Embryonic facial prominence (tissue), 1 donor: ENCODE data around the gene MYO1E.
"Not testable (repeated sequence)": the region's sequence is repeated elsewhere in the genome, so short reads cannot be mapped to it uniquely, and the experiment has no call there.

Experiments
- DNase-seq: peaks from one replicate; pipeline ENCODE4 v3.0.0-alpha.2; 2016; ENCODE audit errors: extremely low spot score

Gene MYO1E

DNA sequence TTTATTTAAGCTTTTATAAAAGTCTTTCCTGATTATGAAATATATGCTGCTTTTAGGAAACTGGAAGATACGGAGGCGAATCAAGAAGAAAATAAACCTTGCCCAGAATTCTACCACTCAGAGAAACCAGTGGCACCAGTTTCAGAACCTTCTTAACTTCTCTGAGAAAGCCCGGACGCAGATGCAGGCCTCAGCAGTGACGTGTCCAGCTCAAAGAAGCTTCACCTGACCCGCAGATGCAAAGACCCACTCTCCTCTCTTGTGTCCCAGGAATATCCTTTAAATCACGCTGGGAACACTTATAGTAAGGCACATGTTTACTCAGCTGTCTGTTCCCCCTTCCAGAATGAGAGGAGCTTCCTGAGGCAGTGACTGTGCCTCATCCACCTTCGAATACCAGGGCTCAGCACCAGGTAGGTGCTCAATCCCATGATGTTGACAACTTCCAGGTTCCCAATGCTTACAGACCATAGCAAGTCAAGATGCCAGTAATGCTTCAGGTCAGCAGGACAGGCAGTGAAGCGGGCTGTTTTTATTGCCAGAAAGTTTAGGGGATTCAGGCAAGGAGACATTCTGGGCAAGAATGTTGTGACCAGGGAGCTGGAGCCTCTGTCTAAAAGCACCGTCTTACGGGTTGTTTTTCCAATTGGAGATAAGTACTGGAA is 205.9 kb downstream of the MYO1E start:
- DNase-seq, result no peak

GRCh38 chr15:59166166-59166565 is 206.5 kb downstream of the MYO1E start:
- DNase-seq, result no peak

- DNase-seq, result no peak
These were observed 206.9 kb downstream of the MYO1E start for GRCh38 chr15:59165726-59166125.

DNA sequence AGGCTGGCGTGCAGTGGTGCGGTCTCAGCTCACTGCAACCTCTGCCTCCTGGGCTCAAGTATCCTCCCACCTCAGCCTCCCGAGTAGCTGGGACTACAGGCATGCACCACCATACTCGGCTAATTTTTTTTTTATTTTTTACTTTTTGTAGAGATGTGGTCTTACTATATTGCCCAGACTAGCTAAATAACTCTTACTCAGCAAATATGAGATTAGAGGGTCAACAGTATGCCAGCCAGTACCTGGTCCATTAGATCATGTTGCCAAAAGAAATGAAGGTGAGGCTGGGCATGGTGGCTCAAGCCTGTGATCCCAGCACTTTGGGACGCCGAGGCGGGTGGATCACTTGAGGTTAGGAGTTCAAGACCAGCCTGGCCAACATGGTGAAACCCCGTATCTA is 210.6 kb downstream of the MYO1E start:
- DNase-seq, result not testable (repeated sequence)

DNA sequence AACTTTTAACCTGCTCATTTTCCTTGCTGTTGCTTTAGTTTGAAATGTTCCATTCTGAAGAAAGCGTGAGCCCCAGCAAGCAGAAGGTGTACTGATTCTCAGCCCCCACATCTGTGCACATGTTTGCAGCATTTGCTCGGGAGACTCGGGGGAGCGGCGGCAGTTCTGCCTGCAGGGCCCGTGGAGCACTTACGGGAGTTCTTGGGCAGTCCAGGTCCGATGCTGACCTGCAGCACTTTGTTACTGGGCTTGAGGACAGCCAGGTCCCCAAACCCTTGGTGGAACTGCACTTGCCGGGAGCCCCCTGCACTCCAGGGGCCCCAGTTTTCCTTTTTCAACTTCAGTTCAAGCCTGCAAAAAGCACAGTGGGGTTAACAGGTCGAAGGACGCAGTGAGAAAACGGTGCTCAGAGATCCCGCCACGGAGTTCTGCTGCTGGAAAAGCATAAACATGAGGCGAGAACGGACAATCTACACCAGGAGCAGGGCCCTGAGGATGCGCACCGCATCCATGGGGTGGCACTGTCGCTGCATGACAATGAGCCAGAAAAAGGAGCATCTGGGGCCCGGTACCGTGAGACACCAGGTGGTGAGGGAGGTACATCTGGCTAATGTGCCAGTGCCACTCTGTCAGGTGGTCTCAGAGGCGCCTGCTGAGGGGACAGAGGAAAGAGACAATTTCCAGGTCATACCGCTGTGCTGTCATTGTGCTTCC is 211.6 kb downstream of the MYO1E start:
- DNase-seq, result no peak

GRCh38 chr15:59159210-59159609 is 213.5 kb downstream of the MYO1E start:
- DNase-seq, result no peak

DNA sequence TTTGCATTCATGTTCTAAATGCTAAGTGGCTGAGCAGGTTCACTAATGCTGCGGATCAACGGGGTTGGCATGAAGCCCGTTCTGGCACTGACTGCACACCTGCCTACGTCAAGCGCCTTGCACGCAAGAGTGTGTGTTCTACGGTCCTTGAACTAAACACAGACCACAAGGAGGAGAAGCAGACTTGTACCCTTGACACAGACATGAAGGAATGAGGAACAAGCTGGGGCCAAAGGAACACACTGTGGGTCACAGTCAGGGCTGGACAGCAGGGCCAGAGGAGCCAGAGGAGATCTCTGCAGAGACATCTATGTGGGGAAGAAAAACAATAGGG is 214.0 kb downstream of the MYO1E start:
- no peak for DNase-seq

DNA sequence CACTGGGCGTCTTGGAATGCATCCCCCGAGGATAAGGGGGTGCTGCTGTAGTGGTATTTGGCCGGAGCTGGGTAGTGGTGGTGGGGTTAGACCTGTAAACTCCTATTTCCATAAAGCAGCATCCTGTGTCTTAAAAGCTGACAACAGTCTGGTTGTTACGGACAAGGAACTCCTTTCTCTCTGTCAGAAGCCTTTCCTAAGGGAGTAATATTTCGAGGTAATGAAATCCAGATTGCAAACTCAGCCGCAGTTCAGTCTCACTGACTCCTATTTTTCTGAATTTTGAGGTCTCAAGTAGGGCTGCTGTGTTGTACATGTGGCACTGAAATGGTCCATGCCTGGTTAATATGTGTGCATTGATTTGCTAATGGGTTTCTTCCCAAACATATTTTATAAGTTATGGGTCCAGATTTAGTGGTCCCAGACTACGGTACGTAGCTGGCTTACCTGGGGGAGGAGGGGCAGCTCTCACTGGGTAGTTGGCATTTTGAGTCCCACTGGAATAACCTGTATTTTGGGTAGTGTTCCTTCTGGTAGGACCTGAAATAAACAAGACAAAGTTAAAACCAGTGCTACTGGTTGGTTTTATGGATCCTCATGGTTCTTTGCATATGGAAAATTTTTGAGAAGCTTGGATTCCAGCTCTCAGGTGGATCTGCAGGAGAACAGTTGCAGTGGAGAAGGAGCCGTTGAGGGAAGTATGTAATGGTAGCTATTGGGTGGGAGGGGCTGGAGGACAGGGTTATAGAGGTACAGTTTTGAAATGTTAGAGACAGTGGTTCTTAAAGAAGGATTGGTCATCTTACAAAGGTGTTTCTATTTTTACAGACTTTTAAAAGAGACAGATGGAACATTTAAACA is 214.6 kb downstream of the MYO1E start:
- DNase-seq, result no peak

GRCh38 chr15:59157396-59157795 is 215.3 kb downstream of the MYO1E start:
- no peak for DNase-seq

DNA sequence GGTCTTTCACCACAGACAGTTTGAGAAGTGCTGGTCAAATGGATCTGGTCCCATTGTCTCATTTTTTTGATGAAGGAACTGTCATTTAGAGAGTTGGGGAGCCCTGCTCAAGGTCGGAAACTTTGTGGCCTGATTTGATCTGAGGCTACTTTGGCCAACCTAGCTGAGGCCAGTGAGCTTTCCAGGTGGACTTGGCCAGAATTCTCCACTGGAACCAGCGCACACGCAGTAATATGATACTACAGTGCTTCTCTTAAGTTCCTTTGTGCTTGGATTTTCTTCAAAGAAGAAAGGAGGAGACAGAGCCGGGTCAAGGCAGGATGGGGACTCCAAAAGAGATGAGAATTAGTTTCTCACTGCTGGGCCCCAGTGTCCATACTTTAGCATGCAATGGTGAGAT is 217.2 kb downstream of the MYO1E start:
- no peak for DNase-seq

DNA sequence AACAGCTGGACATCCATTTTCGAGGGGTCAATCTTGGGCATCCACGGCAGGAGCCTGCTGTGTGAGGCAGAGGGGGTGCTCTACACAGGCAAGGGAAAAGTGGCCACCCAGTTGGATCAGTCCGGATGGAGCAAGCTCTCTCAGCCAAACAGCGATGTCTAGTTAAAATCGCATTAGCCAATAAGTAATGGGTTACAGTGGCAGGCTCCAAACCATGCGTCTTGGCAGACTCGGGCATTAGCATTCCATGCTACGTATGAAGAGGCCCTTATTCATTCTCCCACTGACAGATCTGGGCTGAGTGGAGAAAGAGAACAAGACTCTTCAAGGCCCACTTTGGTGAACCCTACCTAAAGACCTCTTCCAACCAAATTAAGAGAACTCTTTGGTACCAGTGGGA is 218.4 kb downstream of the MYO1E start:
- no peak for DNase-seq

- no peak for DNase-seq
These were observed 219.2 kb downstream of the MYO1E start for GRCh38 chr15:59153466-59153865.

GRCh38 chr15:59152694-59153450 is 219.8 kb downstream of the MYO1E start:
- no peak for DNase-seq

DNA sequence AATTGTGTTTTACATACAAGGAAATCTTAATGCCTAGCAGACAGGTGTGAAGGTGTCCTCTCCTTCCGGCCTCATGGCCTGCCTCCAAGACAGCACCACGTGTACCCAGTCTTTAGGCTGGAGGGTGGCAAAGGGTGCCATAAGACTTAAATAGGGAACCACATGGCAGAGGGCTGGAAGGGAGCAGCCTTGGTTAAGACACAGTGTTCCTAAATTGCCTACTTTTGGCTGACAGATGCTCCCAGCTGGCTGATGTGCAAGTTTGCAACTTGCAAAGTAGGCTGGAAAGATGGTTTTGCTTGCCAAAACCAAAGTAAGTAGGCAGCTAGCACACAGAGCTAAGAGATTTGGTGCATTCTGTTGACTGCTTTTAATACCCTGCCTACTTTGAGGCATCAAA is 222.5 kb downstream of the MYO1E start:
- no peak for DNase-seq

GRCh38 chr15:59148153-59148833 is 224.4 kb downstream of the MYO1E start:
- no peak for DNase-seq

GRCh38 chr15:59147666-59148065 is 225.0 kb downstream of the MYO1E start:
- no peak for DNase-seq

DNA sequence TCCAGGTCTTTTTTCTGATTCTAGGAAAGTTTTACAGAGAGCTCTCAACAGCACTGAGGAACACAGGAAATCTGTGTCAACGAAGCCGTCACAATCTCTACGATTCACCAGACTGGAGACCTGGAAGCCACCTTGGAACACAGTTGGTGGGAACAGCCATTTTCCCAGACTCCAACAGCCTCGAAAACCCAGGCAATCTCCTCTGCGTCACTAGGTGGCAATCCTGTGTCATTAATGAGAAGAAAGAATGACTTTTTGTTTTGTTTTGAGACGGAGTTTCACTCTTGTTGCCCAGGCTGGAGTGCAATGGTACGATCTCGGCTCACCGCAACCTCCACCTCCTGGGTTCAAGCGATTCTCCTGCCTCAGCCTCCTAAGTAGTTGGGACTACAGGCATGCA is 228.1 kb downstream of the MYO1E start:
- DNase-seq, result not testable (repeated sequence)

DNA sequence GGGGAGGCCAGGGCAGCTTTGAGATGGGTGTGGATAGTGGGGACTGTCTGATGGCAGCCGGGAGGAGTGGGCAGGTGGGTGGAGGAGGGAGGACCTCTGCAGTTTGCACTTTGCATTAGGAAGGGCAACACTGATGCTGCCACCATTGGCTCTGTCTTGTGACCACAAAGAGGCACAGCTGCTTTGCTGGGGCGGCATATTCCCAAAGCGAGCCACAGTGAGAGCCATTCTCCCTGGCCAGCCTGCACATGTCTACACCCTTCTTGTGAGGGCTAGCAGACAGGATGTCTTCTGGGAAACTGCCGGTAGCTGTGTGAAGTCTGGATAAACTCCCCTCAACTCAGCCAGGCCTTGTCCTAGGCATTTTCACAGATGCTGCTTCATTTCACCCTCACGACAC is 229.4 kb downstream of the MYO1E start:
- DNase-seq, result no peak

GRCh38 chr15:59140422-59141226 is 232.0 kb downstream of the MYO1E start:
- no peak for DNase-seq

DNA sequence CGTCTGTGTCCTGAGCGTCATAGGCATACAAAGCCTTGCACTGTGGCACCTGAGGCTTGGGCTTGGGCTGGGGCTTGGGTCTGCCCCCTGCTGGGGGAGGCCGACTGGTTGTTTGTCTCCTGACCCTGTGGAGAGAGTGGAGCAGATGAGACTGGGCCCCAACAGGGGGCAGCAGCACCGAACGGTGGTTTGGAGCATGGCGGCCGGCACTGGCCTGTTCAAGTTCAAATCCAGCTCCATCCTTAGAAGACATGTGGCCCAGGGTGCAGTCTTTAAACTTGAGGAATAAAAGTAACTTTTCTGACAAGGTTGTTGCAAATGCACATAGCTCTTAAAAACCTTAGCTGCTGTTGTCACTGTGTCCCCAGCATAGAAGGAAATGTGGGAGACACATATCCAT is 234.4 kb downstream of the MYO1E start:
- no peak for DNase-seq

- no peak for DNase-seq
These were observed 235.1 kb downstream of the MYO1E start for GRCh38 chr15:59137566-59137965.
